HG03066 (cell line): ENCODE measurements around the gene DCAF17.

Experiments
- ATAC-seq: cut with Tn5 transposase; IDR thresholded peaks from one replicate; pipeline ENCODE4 v1.9.1; 2021; ENCODE audit warnings: low read depth; ENCODE audit not compliant: unreplicated experiment

Gene DCAF17, protein sequence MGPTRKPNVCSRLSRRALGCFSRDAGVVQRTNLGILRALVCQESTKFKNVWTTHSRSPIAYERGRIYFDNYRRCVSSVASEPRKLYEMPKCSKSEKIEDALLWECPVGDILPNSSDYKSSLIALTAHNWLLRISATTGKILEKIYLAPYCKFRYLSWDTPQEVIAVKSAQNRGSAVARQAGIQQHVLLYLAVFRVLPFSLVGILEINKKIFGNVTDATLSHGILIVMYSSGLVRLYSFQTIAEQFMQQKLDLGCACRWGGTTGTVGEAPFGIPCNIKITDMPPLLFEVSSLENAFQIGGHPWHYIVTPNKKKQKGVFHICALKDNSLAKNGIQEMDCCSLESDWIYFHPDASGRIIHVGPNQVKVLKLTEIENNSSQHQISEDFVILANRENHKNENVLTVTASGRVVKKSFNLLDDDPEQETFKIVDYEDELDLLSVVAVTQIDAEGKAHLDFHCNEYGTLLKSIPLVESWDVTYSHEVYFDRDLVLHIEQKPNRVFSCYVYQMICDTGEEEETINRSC

DNA sequence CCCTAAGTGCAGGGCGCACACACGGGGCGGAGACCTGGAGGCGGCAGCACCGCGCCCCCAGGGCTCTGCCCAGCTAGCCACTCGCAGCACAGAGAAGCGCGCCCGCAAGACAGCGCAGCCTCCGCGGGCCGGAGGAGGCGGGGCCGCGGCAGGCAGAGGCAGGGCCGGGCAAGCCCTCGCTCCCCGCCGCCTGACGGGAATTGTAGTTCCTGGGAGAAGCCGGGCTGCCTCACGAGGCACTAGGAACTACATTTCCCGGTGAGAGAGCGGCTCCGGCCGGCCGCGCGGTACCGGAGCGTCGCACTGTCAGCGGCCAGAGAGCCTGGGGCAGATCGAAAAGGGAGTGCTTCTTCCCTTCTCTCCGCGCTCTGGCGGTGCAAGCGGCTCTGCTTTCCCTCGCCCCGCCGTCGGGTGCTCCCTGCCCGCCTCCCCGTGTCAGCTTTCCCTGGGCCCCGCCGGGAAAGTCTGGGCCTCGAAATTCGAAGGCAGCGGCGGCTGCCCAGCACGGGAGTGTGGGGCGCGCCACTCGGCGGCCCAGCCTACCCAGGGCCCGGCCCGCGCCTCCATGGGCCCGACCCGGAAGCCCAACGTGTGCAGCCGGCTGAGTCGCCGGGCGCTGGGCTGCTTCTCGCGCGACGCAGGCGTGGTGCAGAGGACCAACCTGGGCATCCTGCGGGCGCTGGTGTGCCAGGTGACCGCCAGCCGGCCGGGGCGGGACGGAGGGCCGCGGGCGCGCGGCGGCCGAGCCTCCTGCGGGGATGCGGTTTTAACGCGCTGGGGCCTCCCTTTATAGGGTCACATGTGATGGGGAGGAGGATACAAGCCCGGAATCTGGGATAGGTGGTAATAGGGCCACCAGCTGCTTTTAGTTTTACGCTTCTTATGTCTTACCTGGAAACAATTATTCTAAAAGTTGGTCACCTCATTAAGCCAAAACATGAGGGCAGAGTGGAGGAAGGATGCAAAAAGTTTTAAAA is at the start of gene DCAF17:
Gene DCAF17, plus strand, starts transcription at position 214 of the 977 bp plus-strand sequence. Its CDS starts 352 bp downstream, at position 566.
- peak; percentile 90 for ATAC-seq

DNA sequence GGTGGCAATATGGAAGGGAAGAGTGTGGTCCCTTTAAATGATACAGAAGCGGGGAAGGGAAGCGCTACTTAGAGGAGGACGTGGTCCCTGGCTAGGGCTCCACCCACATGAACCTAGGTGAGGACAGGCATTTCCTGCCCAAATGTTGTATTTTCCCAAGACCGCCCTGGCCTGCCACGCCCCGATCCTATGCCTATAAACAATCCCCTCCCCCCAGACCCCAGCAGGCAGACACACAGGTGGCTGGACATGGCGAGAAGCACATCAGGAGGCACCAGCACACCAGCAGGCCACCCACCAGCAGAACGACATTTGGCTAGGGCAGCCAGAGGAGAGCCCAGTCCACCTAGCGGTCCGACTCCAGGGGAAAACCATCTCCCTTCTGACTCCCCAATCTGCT is 47.4 kb upstream of the DCAF17 start:
- ATAC-seq = no peak

DNA sequence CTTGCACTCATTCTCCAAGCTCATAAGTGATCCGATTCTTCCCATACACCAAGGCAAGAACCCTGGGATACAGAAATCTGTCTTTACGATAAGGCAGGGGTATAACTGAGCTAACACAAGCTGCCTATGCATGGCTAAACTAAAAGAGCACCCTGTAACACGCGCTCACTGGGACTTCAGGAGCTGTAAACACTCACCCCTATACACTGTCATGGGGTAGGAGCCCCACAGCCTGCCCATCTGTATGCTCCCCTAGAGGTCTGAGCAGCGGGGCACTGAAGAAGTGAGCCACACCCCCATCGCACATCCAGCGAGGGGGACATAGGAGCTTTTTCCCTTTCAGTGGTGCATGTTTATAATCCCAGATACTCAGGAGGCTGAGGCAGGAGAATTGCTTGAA is 47.0 kb upstream of the DCAF17 start:
- ATAC-seq = no peak

DNA sequence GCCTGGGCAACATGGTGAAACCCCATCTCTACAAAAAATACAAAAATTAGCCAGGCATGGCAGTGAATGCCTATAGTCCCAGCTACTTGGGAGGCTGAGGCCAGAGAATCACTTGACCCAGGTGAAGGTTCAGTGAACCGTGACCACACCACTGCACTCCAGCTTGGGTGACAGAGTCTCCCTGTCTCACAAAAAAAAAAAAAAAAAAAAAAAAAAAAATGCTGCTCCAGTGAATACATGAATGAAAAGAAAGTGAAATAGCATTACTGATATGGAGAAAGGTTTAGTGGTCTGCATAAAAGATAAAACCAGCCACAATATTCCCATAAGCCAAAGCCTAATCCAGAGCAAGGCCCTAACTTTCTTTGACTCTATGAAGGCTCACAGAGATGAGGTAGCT is 44.7 kb upstream of the DCAF17 start:
- peak; percentile 71 for ATAC-seq

DNA sequence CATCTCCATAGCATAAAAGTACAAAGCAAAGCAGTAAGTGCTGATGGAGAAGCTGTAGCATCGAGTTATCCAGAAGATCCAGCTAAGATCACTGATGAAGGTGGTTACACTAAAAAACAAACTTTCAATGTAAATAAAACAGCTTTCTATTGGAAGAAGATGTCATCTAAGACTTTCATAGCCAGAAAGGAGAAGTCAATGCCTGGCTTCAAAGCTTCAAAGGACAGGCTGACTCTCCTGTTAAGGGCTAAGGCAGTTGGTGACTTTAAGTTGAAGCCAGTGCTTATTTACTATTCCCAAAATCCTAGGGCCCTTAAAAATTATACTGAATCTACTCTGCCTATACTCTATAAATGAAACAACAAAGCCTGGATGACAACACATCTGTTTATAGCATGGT is 44.2 kb upstream of the DCAF17 start:
- ATAC-seq = no peak

DNA sequence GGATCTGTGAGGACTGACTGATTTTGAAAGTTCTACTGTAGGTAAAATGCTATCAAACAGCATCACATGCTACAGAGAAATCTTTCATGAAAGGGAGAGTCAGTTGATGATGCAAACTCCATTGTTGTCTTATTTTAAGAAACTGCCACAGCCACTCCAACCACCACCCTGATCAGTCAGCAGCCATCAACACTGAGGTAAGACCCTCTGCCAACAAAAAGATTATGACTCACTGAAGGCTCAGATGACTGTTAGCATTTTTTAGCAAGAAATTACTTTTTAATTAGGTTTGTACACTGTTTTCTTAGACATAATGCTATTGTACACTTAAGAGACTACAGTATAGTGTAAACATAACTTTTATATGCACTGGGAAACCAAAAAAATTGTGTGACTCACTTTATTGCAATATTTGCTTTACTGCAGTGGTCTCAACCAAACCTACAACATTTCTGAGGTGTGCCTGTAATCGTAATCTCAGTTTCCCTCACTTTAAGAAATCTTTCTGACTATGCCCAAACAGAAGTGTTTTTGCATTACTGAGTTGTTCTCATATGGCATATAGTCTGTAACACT is 43.0 kb upstream of the DCAF17 start:
- ATAC-seq = no peak

DNA sequence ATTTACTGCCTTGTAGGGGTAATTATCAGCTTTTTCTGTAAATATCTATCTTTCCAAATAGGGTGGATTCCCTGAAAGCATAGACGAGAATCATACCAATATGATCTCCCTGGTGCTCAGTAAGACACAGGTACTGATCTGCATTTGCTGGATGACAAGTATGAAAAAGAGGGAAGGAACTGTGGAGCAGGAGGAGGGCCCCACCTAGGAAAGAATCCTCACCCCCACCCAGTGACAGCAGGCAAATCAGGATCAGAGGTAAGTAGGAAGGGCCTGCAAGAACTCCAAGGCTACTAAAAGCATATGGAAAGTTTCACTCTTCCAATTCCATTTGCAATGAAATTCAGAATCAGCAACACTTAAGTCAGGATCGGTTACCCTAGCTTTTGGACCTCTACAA is 42.5 kb upstream of the DCAF17 start:
- ATAC-seq = no peak

DNA sequence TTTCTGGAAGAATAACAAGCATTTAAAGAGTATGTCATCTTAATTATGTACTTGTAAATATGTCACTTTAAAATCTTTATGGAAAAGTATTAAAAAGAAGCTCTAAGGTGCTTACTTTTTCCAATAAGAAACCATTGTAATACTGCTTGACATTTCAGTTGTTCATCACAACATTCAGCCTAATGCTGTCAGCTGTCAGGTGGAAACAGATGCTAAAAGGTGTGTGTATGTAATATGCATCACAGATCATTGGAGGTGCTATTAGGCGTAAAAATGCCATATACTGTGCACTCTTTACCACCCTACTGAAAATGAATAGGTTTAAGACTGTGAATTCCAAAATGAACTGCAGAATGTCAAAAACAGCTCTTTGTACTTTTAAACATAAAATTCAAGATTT is 40.5 kb upstream of the DCAF17 start:
- ATAC-seq = no peak

DNA sequence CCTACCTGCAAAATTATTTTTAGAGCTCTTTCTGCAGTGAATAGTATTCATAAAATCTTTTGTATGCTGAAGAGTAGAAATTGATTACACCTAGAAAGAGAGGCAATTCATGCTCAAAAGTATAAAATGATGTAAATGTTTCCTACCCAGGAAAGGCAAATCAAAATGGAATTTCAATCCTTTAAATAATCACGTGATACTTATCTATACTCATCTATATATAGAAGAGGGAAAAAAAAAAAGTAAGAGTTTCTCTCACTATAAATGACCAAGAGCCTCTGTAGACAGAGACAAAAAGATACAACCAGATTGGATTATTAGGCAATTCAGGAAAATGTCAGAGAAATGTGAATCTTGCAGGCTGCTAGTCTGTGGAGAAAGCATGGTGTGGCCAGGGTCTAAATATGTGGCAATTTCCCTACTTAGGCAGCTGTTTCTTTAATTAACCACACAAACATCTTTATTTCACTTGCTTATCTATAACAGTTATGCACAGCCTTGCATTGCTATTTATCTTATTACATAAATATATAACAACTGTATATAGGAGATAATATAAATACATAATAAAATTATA is 39.8 kb upstream of the DCAF17 start:
- no peak for ATAC-seq

DNA sequence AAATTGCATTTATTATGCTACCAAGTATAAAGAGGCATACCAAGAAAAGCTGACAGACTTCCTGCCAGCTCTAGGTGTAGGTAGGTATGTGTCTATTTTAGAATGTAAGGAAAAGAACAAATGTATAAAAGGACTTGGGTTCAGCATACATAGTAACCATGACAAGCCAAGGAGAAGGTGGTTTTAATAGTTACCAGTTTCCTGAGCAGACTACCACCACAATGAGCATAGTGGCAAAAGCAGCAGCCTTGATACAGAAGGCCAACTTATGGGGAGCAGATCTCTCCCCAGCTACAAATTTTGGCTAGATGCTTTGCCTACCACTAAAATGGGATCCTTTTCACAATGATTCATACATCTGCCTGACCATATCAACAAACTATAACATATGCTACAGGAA is 34.7 kb upstream of the DCAF17 start:
- no peak for ATAC-seq

DNA sequence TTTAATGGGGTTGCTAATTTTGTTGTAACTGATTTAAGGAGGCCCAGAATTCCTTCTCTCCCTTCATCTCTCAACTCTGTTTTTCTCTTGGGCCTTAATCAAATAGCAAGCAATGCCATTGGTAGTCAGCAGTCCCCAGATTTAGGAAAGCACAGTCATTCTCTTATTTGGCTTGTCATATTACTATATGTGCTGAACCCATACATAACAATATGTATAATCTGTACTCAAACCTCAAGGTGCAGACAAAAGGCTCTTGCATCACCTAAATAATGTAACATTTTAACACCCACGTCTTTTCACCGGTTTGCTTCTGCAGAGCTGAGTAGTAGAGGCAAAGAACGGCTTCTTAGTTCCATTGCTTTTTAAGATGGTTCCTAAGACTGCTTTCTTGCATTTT is 33.6 kb upstream of the DCAF17 start:
- no peak for ATAC-seq

DNA sequence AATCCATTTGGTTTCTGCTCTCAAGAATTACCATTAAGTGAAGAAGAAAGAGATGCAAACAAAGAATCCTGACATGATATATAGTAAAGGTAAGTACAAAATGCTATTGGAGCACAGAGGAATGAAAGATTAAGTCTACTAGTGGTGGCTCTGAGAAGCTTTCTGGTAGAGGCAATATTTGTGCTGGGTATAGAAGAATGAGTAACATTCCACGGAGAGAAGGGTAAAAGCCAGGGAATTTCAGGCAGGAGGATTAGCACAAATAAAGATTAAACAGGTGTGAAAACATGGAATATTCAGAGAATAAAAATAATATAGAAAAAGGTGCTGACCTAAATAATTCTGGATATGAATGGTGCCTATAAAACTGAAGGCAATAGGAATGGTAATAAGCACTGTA is 32.1 kb upstream of the DCAF17 start:
- ATAC-seq = no peak

DNA sequence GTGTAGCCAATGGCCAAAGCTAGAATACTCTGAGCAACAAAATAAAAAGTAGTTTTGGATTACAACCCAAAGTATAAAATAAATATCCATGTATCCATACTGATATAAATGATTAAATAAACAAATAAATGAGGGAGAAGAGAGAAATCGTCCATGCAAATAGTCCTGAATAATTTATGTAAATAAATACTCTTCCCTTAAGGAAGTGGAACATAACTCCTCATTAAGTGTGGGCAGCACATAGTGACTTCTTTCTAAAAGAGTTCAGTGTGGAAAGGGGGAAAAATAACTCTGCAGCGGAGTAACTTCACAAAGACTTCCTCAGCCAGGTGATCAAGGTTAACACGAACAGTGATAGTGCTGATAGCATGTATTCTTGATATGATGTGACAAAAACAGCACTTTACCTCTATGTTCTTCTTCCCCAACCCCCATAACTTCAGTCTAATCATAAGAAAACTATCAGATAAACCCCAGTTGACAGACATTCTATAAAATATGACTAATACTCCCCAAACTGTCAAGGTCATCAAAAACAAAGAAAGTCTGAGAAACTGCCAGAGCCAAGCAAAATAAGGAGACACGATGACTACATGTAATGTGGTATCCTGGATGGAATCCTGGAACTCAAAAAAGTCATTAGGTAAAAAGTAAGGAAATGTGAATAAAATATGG is 31.0 kb upstream of the DCAF17 start:
- no peak for ATAC-seq

DNA sequence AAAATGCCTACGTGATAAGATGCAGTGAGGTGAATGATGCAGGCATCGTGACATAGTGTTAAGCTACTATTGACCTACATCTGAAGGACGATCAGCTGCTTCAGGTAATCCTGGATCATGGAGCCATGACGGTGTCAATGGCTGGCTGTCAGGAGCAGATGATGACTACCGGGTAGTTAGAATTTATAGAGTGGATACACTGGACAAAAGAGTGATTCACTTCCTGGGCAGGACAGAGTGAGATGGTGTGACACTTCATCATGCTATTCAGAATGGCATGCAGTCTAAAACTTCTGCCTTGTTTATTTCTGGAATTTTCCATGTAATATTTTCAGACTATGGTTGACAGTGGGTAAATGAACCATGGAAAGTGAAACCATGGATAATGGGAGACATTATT is 29.8 kb upstream of the DCAF17 start:
- ATAC-seq = no peak

DNA sequence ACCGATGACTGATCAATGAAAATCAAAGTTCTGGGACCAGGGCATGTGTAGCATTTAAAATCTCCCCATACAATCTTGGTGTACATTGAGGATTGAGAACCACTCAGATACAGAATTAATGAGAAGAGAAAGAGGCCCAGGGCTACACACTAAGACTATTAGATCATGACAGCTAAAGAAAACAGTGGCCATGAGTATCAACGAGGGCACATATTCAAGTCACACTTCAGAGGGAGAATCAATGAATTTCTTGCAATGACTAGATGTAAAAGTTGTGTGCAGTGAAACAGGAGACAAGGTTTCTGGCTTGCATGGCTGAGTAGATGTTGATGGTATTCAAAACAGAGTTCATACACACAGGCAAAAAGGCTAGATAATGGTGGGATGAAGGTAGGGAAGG is 29.3 kb upstream of the DCAF17 start:
- no peak for ATAC-seq

DNA sequence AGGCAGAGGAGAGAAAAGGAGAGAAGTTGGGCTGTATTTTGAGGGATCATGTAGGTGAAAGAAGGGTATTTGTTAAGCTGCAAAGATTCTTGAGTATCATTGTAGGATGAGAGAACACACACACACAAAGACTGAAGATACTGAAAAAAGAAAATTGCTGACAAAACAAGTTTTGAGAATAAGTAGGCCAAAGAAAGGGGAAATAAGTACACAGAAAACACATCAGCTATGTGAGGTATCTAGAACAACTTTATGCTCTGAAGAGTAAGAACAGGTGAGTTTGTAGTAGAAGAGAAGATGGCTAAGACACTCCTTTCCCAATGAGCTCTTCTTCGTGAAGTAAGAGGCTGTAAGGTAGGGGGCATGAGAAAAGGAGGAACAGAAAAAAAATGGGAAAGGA is 28.5 kb upstream of the DCAF17 start:
- no peak for ATAC-seq

DNA sequence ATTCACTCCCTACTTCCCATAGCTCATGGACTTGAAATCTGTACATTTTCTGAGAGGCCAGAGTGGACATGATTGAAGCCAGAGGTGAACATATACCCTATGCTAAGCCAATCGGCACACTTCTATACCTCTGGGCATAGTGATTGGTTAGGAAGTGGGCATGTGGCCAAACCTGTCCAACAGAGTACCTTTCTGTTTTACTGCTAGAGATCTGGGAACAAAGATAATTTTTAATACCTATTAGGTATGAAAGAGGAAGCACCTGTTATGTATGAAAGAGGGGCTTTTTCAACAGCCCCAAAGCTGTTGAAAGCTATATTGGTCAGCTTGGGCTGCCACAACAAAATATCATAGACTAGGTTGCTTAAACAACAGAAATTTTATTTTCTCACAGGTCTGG is 28.0 kb upstream of the DCAF17 start:
- ATAC-seq = peak; percentile 39

DNA sequence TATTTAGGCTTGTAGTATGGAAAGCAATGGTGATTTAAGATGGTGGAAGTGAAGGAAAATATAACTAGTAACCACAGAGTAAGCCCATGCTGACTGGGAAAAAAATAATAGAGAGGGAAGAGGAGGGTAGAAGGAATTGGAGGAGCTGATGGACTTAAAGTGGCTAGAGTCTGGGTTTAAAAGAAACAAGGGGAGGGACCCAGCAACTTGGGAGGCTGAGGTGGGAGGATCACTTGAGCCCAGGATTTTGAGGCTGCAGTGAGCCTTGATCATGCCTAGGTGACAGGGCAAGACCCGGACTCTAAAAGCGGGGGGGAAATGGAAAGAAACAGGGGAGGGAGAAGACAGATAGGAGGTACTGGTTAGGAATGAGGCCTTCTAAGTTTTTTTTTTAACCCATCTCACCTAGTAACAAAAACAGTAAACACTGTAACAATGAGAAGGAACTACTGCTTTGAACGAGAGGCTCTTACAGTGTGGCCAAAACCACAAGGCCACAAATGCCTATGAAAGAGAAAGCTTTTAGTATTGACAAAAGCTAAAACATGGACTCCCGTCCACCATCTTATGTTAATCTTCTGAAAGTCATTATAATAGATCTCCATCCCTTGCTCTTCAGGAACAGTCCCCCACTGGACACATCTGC is 26.9 kb upstream of the DCAF17 start:
- ATAC-seq = peak; percentile 67

DNA sequence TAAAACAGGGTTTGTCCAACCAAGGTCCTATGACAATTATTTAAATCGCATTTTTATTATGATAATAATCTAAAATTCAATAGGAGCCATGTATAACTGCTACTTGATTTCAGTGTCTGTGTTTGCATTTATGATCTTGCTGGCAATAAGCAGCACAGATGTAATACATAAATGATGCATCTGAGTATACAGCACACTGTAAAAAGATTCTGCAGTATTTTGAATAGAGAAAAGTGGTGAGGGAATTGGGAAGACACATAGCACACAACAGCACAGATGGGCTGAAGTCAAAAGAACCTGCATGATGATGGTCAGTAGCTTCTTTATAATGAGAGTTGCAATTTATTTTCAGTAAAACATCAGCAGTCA is 26.4 kb upstream of the DCAF17 start:
- ATAC-seq = no peak
